ENCODE measurements around the gene NTPCR. TPM values are rescaled to one million over a fixed set of nuclear protein-coding genes. Genes with fewer than 3 reads are reported as not detected.

The NTPCR gene
- total and polyA plus RNA-seq, 7 donors: 34.8 to 75.1 (median 65.0) TPM

- Histone ChIP-seq H3K27me3 (ENCODE audit: insufficient read depth in 3 of 3, low read length in 2 of 3) (no peaks in the 10 kb centered on the region), H3K4me3 (no peak overlapping the region), H3K9me3 (no peaks in the 10 kb centered on the region), H3K4me1 (peaks cover 5% of the 10 kb centered on the region), H3K36me3 (ENCODE audit: insufficient read depth in 1 of 2, low read depth in 1 of 2) (no peaks in the 10 kb centered on the region), H3K27ac (no peak overlapping the region)
- intact Hi-C loops (cut with DNase I): no loop called here
- ATAC-seq (no peak), DNase-seq (no peak)
- WGBS, 3 donors: 61 to 80% (median 68%) methylated on average over 3 of the region's 3 CpGs
- TF ChIP-seq, protein P1, sequence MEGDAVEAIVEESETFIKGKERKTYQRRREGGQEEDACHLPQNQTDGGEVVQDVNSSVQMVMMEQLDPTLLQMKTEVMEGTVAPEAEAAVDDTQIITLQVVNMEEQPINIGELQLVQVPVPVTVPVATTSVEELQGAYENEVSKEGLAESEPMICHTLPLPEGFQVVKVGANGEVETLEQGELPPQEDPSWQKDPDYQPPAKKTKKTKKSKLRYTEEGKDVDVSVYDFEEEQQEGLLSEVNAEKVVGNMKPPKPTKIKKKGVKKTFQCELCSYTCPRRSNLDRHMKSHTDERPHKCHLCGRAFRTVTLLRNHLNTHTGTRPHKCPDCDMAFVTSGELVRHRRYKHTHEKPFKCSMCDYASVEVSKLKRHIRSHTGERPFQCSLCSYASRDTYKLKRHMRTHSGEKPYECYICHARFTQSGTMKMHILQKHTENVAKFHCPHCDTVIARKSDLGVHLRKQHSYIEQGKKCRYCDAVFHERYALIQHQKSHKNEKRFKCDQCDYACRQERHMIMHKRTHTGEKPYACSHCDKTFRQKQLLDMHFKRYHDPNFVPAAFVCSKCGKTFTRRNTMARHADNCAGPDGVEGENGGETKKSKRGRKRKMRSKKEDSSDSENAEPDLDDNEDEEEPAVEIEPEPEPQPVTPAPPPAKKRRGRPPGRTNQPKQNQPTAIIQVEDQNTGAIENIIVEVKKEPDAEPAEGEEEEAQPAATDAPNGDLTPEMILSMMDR (IDR thresholded peaks at IDR 0.05): no peak
These were observed 17.7 kb upstream of the NTPCR start for GRCh38 chr1:232932486-232933425.

GRCh38 chr1:232936941-232937340, 13.5 kb upstream of the NTPCR start:
- intact Hi-C loops (cut with DNase I): no loop called here
- no peaks in the 10 kb centered on the region for H3K27me3 ChIP-seq (ENCODE audit: insufficient read depth in 3 of 3, low read length in 2 of 3)
- H3K4me1 ChIP-seq: no peaks in the 10 kb centered on the region
- 86 to 91% (median 88%) methylated on average over 6 of the region's 6 CpGs for WGBS, 3 donors
- H3K36me3 ChIP-seq (ENCODE audit: insufficient read depth in 1 of 2, low read depth in 1 of 2): no peaks in the 10 kb centered on the region
- no peaks in the 10 kb centered on the region for H3K9me3 ChIP-seq
- no peak overlapping the region for H3K27ac ChIP-seq
- TF ChIP-seq, protein P1 (IDR thresholded peaks at IDR 0.05): no peak
- DNase-seq (no peak), ATAC-seq (no peak)
- no peak overlapping the region for H3K4me3 ChIP-seq

DNA sequence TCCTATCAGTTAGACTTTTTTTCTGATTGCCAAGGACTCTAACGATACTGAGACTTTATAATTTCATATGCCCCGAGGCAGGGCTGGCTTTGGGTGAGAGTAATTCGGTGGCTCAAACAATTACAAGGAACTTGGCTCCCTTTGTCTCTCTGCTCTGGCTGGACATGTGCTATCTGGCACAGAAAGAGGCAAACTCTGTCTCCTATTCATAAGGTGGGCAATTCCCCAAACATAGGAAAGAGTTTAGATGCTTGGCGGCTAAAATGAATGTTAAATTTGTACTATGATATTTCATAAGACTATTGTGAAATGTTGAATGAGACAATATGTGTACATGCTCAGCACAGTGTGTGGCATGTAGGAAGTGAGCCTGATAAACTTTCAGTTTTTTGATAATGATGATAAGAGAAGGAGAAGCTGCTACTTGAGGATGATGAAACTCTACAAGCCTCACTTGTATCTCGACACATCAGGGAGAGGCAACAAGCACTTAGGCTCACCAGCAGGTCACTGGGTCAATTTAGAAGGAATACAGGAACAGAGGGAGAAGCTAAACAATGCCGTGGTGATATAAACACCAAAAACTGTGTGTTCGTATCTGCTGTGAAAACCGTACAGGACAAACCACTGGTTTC, 12.6 kb upstream of the NTPCR start:
- H3K4me1 ChIP-seq: no peaks in the 10 kb centered on the region
- ATAC-seq (no peak), DNase-seq (no peak)
- TF ChIP-seq, protein P1 (IDR thresholded peaks at IDR 0.05): no peak
- H3K27me3 ChIP-seq (ENCODE audit: insufficient read depth in 3 of 3, low read length in 2 of 3): no peaks in the 10 kb centered on the region
- H3K9me3 ChIP-seq: no peaks in the 10 kb centered on the region
- intact Hi-C loops (cut with DNase I): no loop called here
- H3K36me3 ChIP-seq (ENCODE audit: insufficient read depth in 1 of 2, low read depth in 1 of 2): no peaks in the 10 kb centered on the region
- H3K4me3 ChIP-seq: no peak overlapping the region
- WGBS, 3 donors: 45 to 55% (median 53%) methylated on average over 8 of the region's 8 CpGs
- no peak overlapping the region for H3K27ac ChIP-seq

DNA sequence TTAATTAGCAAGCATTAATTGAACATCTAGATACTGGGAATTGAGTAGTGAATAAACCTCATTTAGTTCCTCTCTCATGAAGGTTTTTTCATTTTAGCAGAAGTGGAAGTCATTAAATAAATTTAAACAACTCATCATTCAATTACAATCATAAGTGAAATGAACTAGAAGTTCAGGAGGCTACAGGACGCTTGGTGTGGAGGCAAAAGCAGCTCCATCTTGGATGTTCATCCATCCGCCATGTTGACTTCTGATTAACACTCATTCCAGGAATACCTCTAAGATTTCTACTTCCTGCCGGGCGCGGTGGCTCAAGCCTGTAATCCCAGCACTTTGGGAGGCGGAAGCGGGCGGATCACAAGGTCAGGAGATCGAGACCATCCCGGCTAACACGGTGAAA, 11.5 kb upstream of the NTPCR start:
- Histone ChIP-seq H3K9me3 (no peaks in the 10 kb centered on the region), H3K36me3 (ENCODE audit: insufficient read depth in 1 of 2, low read depth in 1 of 2) (no peaks in the 10 kb centered on the region), H3K4me3 (no peak overlapping the region), H3K27ac (no peak overlapping the region), H3K4me1 (no peaks in the 10 kb centered on the region), H3K27me3 (ENCODE audit: insufficient read depth in 3 of 3, low read length in 2 of 3) (no peaks in the 10 kb centered on the region)
- ATAC-seq (no peak), DNase-seq (no peak)
- intact Hi-C loops (cut with DNase I): no loop called here
- TF ChIP-seq, protein P1 (IDR thresholded peaks at IDR 0.05): no peak
- WGBS, 3 donors: 95 to 96% (median 96%) methylated on average over 9 to 11 of the region's 11 CpGs
